HEK293T (cell line): ENCODE measurements around the gene BMF.

Source experiments
- ARNT ChIP-seq: fragments of 450-650 bp; IDR thresholded peaks from 2 replicates; pipeline ENCODE4 v1.6.1; 2017; ENCODE audit warnings: mild to moderate bottlenecking
- BHLHE40 ChIP-seq: fragments of 450-650 bp; IDR thresholded peaks from 2 replicates; pipeline ENCODE4 v1.6.1; 2016; ENCODE audit warnings: mild to moderate bottlenecking, moderate library complexity, borderline replicate concordance
- CTBP1 ChIP-seq: fragments of 450-650 bp; IDR thresholded peaks from 2 replicates; pipeline ENCODE4 v1.6.1; 2016; ENCODE audit warnings: borderline replicate concordance
- FOXA1 ChIP-seq: fragments of 450-650 bp; IDR thresholded peaks from 2 replicates; pipeline ENCODE4 v1.6.1; 2016; ENCODE audit warnings: mild to moderate bottlenecking
- FOXK2 ChIP-seq: fragments of 450-650 bp; IDR thresholded peaks from 2 replicates; pipeline ENCODE4 v1.6.1; 2016; ENCODE audit warnings: mild to moderate bottlenecking
- FOXM1 ChIP-seq: fragments of 450-650 bp; IDR thresholded peaks from 2 replicates; pipeline ENCODE4 v1.6.1; 2017; ENCODE audit warnings: mild to moderate bottlenecking, borderline replicate concordance
- HDGF ChIP-seq: fragments of 450-650 bp; IDR thresholded peaks from 2 replicates; pipeline ENCODE4 v1.6.1; 2017; ENCODE audit warnings: antibody characterized with exemption, borderline replicate concordance
- L3MBTL2 ChIP-seq: fragments of 450-650 bp; conservative IDR thresholded peaks from 2 replicates; pipeline ENCODE4 v1.6.1; 2016; ENCODE audit warnings: mild to moderate bottlenecking
- LEF1 ChIP-seq: fragments of 450-650 bp; IDR thresholded peaks from 2 replicates; pipeline ENCODE4 v1.6.1; 2017; ENCODE audit warnings: mild to moderate bottlenecking, borderline replicate concordance
- NFRKB ChIP-seq: fragments of 450-650 bp; IDR thresholded peaks from 2 replicates; pipeline ENCODE4 v1.6.1; 2016; ENCODE audit warnings: mild to moderate bottlenecking, moderate library complexity
- PKNOX1 ChIP-seq: fragments of 450-650 bp; IDR thresholded peaks from 2 replicates; pipeline ENCODE4 v1.6.1; 2016
- SP1 ChIP-seq: fragments of 450-650 bp; IDR thresholded peaks from 2 replicates; pipeline ENCODE4 v1.6.1; 2017
- TARDBP ChIP-seq: fragments of 450-650 bp; IDR thresholded peaks from 2 replicates; pipeline ENCODE4 v1.6.1; 2016
- ZNF384 ChIP-seq: fragments of 450-650 bp; IDR thresholded peaks from 2 replicates; pipeline ENCODE4 v1.6.1; 2016

- no peak for TF ChIP-seq FOXM1
- TF ChIP-seq NFRKB, result no peak
- TF ChIP-seq TARDBP, result no peak
- no peak for TF ChIP-seq LEF1
- TF ChIP-seq SP1, result no peak
- no peak for TF ChIP-seq L3MBTL2
- no peak for TF ChIP-seq ARNT
- no peak for TF ChIP-seq ZNF384
- no peak for TF ChIP-seq PKNOX1
- TF ChIP-seq CTBP1, result no peak
- TF ChIP-seq FOXA1, result no peak
- TF ChIP-seq FOXK2, result no peak
- TF ChIP-seq BHLHE40, result no peak
- TF ChIP-seq HDGF, result no peak
Observed at GRCh38 chr15:40112789-40113188, 4.1 kb upstream of the BMF start.
